Activated naive CD4-positive, alpha-beta T cell treated with anti-CD3 and anti-CD28 coated beads, Interleukin-2, amount 50 U/mL, for 24 hours (primary cell): ENCODE data around the gene SMAP2.

ENCODE experiments used
- H3K27ac Mint-ChIP-seq: one replicate; pipeline ENCODE4 v1.8.0; 2021; ENCODE audit warnings: mild to moderate bottlenecking, mixed read lengths
- H3K27me3 Mint-ChIP-seq: one replicate; pipeline ENCODE4 v1.8.0; 2021; ENCODE audit warnings: mixed read lengths
- H3K36me3 Mint-ChIP-seq: one replicate; pipeline ENCODE4 v1.8.0; 2021; ENCODE audit warnings: mixed read lengths
- H3K4me1 Mint-ChIP-seq: one replicate; pipeline ENCODE4 v1.8.0; 2021; ENCODE audit warnings: mixed read lengths
- H3K4me3 Mint-ChIP-seq: one replicate; pipeline ENCODE4 v1.8.0; 2021; ENCODE audit warnings: mild to moderate bottlenecking, mixed read lengths
- H3K9me3 Mint-ChIP-seq: one replicate; pipeline ENCODE4 v1.8.0; 2021; ENCODE audit warnings: mixed read lengths

Gene SMAP2

DNA sequence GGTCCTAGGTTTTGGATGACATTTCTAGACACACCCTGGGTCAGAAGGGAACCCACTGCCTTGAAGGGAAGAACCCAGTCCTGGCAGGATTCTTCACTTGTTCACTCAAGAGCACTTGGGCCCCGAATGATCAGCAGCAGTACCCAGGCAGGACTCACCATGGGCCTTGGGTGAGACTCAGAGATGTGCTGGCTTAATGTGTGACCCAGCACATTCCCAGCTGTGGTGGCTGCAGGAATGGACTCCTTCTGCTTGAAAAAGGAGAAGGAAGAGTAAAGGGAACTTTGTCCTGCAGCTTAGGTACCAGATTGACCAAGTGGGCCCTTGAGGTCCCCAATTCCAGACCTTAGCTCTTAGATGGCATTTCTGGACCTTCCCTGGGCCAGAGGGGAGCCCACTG is 12.3 kb upstream of the SMAP2 start:
- no peak overlapping the region for H3K27ac Mint-ChIP-seq
- H3K9me3 Mint-ChIP-seq = peaks cover 6% of the 10 kb centered on the region
- peaks cover 4% of the 10 kb centered on the region for H3K36me3 Mint-ChIP-seq
- no peak overlapping the region for H3K4me3 Mint-ChIP-seq
- H3K4me1 Mint-ChIP-seq = peaks cover 14% of the 10 kb centered on the region
- H3K27me3 Mint-ChIP-seq = no peaks in the 10 kb centered on the region

DNA sequence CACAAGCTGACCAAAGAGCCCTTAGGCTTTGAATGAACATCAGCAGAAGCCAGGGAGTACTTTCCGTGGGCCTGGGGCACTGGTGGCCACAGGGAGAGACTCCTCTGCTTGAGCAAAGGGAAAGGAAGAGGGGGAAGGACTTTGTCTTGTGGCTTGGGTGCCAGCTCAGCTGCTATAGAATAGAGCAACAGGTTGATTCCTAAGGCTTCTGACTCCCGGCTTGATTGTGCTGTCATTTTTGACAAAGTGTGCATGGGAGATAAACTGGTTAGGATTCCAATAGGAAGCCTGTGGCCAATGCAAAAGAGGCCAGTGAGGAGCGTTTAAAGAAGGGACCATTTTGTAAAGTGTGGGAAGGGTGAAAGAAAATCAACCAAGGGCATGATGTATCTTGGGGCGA is 11.9 kb upstream of the SMAP2 start:
- Mint-ChIP-seq H3K4me1 (peaks cover 14% of the 10 kb centered on the region), H3K27me3 (no peaks in the 10 kb centered on the region), H3K9me3 (peaks cover 6% of the 10 kb centered on the region), H3K4me3 (no peak overlapping the region), H3K36me3 (peaks cover 4% of the 10 kb centered on the region), H3K27ac (no peak overlapping the region)

DNA sequence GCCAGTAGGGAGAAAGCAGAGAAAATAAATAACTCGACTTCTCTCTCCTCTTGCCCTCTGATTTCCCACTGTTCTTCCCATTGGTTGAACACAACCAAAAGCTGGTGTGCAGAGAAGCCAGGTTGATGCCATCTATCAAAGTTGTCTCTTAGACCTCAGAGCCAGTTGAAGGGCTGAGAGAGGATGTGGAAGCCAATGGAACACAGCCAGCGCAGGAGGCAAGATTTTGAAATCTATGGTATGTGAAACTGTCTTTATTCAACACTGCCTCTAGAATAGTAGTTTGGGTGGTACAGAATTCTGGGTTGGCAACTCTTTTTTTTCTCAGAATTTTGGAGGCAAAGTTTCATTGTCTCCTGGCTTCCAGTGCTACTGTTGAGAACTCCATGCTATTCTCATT is 11.3 kb upstream of the SMAP2 start:
- no peaks in the 10 kb centered on the region for H3K27me3 Mint-ChIP-seq
- H3K4me1 Mint-ChIP-seq = peaks cover 14% of the 10 kb centered on the region
- peaks cover 6% of the 10 kb centered on the region for H3K9me3 Mint-ChIP-seq
- H3K27ac Mint-ChIP-seq = no peak overlapping the region
- H3K4me3 Mint-ChIP-seq = no peak overlapping the region
- H3K36me3 Mint-ChIP-seq = peaks cover 4% of the 10 kb centered on the region

DNA sequence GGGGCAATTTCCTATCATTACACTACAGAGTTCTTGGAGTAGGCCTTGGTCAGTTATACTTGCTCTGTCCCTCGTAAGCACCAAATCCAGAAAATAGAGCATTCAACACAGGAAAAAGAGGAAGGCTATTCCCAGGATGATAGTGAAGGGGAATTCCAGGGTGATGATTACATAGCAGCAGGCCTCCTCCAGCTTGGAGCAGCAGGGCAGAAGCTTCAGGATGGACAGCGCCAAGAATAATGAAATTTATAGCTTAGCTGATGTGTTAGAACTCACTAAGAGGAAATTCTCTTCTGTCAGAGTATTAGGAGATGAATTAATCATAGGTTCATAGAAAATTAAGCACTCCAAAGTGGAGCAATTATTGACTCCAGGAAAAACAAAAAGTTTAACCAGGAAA is 10.8 kb upstream of the SMAP2 start:
- H3K4me1 Mint-ChIP-seq = peaks cover 14% of the 10 kb centered on the region
- H3K4me3 Mint-ChIP-seq = no peak overlapping the region
- peaks cover 6% of the 10 kb centered on the region for H3K9me3 Mint-ChIP-seq
- H3K27ac Mint-ChIP-seq = no peak overlapping the region
- H3K27me3 Mint-ChIP-seq = no peaks in the 10 kb centered on the region
- peaks cover 4% of the 10 kb centered on the region for H3K36me3 Mint-ChIP-seq

DNA sequence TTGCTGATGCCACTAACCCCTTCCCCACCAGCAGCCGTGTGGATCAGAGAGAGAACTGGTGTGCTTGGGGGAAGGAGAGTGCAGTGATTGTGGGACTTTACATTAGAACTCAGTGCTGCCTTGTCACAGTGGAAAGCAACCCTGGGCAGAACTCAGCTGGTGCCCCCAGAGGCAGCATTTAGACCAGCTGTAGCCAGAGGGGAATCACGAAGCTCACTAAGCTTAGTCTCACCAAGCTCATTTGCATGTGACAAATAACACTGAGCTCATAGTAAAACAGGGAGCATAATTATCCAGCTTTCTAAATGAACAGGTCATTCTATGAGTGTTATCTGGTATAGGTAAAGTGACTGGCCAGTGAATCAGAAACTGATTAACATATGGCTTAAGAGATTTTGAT is 9.8 kb upstream of the SMAP2 start:
- peak overlapping the region; percentile 12 for H3K27ac Mint-ChIP-seq
- peaks cover 4% of the 10 kb centered on the region for H3K36me3 Mint-ChIP-seq
- H3K4me3 Mint-ChIP-seq = no peak overlapping the region
- peaks cover 6% of the 10 kb centered on the region for H3K9me3 Mint-ChIP-seq
- H3K4me1 Mint-ChIP-seq = peaks cover 14% of the 10 kb centered on the region
- no peaks in the 10 kb centered on the region for H3K27me3 Mint-ChIP-seq

DNA sequence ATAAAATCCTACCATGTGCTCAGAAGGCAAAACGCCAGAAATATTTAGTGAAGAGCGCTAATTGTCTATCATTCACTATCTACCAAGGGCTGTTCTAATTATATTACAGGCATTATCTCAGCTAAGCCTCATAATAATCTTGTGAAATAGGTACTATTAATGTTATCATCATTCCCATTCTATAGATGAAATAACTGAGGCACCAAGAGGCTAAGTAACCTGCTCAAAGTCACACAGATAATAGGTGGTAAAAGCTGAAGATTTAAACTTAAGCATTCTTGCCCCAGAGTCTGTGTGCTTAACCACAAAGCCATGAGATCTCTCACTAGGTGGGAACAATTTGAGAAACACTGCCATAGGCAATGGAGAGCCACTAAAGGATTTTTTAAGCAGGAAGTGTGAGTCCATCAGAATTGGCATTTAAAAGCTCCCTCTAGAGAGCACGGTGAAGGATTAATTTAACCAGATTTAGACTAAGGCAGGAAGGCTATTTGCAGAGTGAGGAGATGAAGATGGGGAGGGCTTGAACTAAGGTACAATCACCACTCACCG is 1.7 kb upstream of the SMAP2 start:
- no peaks in the 10 kb centered on the region for H3K9me3 Mint-ChIP-seq
- H3K4me1 Mint-ChIP-seq = peaks cover 35% of the 10 kb centered on the region
- no peak overlapping the region for H3K4me3 Mint-ChIP-seq
- H3K27ac Mint-ChIP-seq = peak overlapping the region; percentile 8
- no peaks in the 10 kb centered on the region for H3K27me3 Mint-ChIP-seq
- peaks cover 7% of the 10 kb centered on the region for H3K36me3 Mint-ChIP-seq

DNA sequence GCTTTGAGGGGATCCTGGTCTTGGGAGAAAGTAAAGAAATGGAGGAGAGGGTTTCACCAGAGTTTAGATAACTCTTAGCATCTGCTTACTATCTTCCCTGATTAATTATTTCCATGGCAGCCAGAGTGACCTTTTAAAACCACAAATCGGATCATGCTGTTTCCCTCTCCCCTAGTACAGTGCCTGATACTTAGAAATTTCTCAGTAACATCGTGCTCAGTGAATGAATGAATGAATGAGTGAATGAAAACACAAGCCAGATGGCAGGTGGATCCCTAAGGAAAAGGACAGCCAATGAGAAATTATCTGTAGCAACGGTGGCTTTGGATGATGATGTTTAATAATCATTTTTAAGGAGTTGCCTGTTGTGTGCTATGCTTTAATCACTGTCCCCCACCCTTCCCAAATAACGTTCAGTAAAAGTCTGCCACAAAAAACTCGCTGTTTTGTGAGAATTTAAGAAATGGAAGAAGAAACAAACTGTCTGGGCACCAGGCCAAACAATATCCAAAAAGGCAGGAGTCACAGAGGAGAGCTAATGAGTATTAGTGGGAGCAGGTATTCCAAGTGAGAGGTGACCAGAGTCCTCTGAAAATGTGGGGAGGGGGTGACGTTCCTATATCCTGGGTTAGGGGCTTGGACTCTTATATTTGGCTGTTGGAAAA is 737 bp upstream of the SMAP2 start:
- Mint-ChIP-seq H3K4me1 (peaks cover 45% of the 10 kb centered on the region), H3K36me3 (peaks cover 7% of the 10 kb centered on the region), H3K9me3 (no peaks in the 10 kb centered on the region), H3K4me3 (peak overlapping the region; percentile 83), H3K27me3 (no peaks in the 10 kb centered on the region), H3K27ac (peak overlapping the region; percentile 92)

DNA sequence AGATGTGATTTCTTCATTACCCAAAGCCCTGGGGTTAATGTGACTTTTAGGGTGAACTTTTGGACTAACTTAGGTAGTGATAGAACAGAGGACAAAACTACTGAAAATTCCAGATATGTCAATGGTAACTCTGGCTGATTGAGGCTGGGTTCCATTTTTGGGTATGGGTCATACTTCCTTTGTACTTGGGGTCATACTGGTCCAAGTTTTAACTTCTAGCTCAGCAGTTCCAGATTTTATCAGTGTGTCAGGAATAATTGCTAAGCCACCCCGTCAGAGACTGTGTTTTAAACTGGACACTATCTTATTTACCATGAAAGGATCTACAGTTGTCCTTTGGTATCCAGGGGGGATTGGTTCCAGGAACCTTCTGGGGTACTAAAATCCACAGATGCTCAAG is 4.0 kb downstream of the SMAP2 start:
- peak overlapping the region; percentile 98 for H3K4me3 Mint-ChIP-seq
- H3K27ac Mint-ChIP-seq = peak overlapping the region; percentile 84
- peaks cover 76% of the 10 kb centered on the region for H3K4me1 Mint-ChIP-seq
- no peaks in the 10 kb centered on the region for H3K27me3 Mint-ChIP-seq
- H3K9me3 Mint-ChIP-seq = no peaks in the 10 kb centered on the region
- H3K36me3 Mint-ChIP-seq = peaks cover 14% of the 10 kb centered on the region

DNA sequence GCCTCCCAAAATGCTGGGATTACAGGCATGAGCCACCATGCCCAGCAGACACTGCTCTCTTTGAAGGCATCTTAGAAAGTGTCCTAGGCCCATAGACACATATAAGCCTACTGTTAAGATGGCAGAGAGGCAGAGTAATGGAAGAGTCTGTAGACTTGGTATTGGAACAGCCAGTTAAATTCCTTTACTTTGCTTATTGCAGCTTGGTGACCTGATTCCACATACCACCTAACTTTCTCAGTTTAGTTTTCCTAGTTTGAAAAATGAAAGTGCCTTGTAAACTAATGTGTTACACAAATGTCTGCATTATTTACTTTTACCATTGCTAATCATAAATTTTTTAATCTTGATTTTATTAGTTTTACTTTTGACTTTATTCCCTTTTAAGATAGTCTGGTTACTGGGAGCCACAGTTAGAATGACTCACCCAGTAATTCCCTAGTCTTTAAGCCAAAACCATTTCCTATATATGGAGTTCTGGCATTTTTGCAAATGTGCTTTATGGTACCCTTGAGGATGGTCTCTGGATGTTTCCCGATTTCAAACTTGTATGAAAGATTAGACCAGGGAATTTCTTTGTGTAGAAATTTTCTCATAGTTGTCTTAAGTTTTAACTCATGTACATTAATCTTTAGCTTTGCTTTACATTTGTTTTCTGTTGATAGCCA is 6.4 kb downstream of the SMAP2 start:
- Mint-ChIP-seq H3K4me3 (peak overlapping the region; percentile 85), H3K27ac (peak overlapping the region; percentile 99), H3K27me3 (no peaks in the 10 kb centered on the region), H3K9me3 (no peaks in the 10 kb centered on the region), H3K36me3 (peaks cover 18% of the 10 kb centered on the region), H3K4me1 (peaks cover 90% of the 10 kb centered on the region)

DNA sequence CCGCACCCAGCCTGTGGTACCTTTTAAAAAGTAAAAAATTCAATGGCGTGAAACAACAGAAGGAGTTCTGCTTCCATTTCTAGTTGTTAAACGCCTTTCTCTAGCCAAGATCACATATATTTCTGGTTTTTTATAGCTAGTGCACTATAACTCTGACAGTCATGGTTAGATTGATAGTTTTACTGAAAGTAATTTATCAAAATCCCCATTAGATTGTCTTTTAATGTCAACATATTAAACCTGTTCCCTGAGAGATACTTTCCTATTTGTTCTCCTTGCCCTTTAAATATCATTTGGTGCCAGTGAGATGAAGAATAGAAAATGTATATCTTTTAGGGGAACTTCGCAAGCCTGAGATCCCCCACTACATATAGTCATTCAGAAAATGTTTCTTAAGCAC is 7.3 kb downstream of the SMAP2 start:
- Mint-ChIP-seq H3K27me3 (no peaks in the 10 kb centered on the region), H3K4me3 (peak overlapping the region; percentile 85), H3K27ac (peak overlapping the region; percentile 99), H3K36me3 (peaks cover 17% of the 10 kb centered on the region), H3K9me3 (no peaks in the 10 kb centered on the region), H3K4me1 (peaks cover 96% of the 10 kb centered on the region)

DNA sequence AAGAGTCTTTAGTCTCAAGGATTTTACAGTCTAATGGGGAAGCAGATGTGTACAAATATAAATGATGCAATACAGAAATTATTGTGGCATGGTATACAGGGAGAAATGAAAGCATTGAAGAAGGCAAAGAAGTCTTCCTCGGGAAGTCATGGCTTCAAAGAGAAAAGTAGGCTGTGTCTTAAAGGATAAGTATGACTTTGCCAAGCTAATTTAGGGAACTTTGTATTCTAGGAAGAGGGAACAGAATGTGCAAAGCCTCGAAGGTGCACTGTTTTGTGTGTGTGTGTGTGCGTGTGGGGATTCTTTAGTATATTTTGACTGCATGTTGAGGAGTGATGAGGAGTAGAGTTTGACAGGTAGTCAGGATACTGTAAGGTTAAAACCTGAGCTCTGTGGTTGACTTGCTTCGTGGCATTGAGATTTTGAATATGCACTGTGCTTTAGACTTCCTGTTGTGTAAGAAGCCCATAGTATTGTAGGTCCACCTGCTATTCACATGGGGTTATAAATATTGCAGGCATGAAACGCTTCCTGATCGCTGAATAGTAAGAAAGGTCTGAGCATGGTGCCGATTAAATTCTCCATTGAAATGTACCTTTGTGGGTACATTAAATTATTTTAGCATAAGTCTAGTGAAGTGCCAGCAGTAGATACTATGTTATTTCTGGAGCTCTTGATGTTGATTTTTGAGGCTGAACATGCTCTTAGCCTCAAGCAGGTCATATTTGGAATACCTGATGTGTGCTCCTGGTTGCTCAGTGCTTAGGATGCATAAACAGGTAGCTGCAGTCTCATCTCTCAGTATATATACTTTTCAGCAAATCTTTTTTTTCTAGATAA is 8.0 kb downstream of the SMAP2 start:
- peaks cover 19% of the 10 kb centered on the region for H3K36me3 Mint-ChIP-seq
- no peaks in the 10 kb centered on the region for H3K9me3 Mint-ChIP-seq
- peak overlapping the region; percentile 85 for H3K4me3 Mint-ChIP-seq
- H3K4me1 Mint-ChIP-seq = peaks cover 96% of the 10 kb centered on the region
- peak overlapping the region; percentile 99 for H3K27ac Mint-ChIP-seq
- H3K27me3 Mint-ChIP-seq = no peaks in the 10 kb centered on the region

DNA sequence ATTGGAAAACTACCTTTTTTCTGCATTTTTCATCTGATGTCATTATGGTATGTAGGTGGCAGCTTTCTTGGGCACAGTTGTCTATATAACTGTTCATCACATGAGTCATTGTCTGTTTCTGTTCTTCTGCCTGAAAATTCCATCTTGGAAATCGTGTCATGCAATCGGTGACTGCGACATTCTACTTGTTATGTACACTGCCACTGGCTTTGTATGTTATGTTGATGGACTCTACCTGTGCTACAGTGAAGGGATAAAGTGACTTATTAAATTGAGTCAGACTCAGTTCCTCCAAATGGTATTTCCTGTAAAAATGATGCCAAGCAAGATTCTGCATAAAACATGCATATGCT is 8.6 kb downstream of the SMAP2 start:
- H3K9me3 Mint-ChIP-seq = no peaks in the 10 kb centered on the region
- no peaks in the 10 kb centered on the region for H3K27me3 Mint-ChIP-seq
- H3K27ac Mint-ChIP-seq = peak overlapping the region; percentile 99
- H3K4me3 Mint-ChIP-seq = peak overlapping the region; percentile 85
- H3K4me1 Mint-ChIP-seq = peaks cover 93% of the 10 kb centered on the region
- H3K36me3 Mint-ChIP-seq = peaks cover 17% of the 10 kb centered on the region

DNA sequence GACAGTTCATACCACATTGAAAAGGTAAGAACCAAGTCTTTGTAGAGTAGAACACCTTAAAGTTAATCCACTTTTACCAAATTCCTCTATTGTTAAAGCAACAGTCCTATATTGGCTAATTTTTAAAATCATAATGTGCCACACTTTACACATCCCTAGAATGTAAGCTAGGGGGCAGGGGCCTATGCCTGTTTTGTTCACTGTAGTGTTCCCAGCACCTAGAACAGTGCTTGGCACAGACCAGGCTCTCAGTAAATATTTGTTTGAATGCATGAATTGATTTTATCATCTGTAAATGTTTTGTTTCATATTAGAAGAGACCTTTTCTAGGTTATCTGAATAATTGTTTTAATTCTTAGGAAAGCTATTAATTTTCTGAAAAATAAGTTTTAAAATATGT is 9.1 kb downstream of the SMAP2 start:
- Mint-ChIP-seq H3K9me3 (no peaks in the 10 kb centered on the region), H3K27me3 (no peaks in the 10 kb centered on the region), H3K4me1 (peaks cover 93% of the 10 kb centered on the region), H3K36me3 (peaks cover 17% of the 10 kb centered on the region), H3K27ac (peak overlapping the region; percentile 99), H3K4me3 (peak overlapping the region; percentile 91)

DNA sequence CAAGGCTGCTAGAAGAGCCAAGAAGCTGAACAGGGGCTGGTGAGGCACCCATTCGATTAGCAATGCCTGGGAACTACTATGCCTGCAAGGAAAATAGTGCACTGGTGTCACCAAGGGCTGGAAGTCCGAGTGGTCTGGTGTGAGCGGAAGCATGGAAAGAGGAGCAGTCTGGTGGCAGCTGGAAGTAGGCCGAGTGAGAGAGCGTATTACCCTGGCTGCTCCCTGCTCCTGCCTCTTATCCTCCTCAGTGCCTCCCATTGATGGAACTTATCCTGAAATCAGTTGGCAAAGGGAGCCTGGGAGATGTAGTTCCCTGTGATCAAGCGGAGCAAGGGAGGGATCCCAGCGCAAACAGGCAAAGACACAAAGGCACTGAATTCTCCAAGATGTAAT is 9.6 kb downstream of the SMAP2 start:
- Mint-ChIP-seq H3K4me1 (peaks cover 90% of the 10 kb centered on the region), H3K36me3 (peaks cover 17% of the 10 kb centered on the region), H3K4me3 (peak overlapping the region; percentile 91), H3K9me3 (no peaks in the 10 kb centered on the region), H3K27me3 (no peaks in the 10 kb centered on the region), H3K27ac (peak overlapping the region; percentile 99)

DNA sequence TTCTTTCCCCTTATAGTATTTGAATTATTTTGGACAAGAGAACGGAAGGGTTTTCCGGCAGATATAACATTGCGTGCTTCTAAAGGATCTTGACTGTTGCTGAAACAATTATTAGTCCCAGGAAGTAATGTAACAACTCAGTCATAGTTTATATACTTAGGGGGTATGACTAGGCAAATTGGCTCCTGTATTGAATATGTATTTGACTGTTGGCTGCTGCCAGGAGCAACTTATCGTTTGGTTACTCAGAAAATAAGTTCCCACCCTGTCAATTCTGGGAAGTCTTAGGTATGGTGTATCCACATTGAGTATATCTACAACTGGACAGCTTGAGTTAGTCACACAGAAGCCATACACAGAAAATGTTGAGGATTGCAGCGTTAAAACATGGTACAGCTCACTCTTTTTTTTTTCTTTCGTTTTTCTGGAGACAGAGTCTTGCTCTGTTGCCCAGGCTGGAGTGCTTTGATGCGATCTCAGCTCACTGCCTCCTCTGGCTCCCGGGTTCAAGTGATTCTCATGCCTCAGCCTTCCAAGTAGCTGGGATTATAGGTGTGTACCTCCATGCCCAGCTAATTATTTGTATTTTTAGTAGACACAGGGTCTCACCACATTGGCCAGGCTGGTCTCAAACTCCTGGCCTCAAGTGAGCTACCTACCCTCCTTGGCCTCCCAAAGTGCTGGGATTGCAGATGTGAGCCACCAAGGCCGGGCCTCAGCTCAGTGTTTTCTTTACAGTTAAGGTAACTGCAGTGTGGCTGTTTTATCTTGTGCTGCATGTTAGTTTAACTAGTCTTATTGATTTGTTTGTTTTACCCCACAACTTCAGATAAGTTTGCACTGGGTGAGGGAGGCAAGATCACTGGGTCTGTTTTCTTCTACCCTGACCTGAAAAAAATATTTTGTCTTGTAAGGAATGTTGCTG is 10.2 kb downstream of the SMAP2 start:
- no peaks in the 10 kb centered on the region for H3K27me3 Mint-ChIP-seq
- peak overlapping the region; percentile 99 for H3K27ac Mint-ChIP-seq
- H3K9me3 Mint-ChIP-seq = no peaks in the 10 kb centered on the region
- peak overlapping the region; percentile 91 for H3K4me3 Mint-ChIP-seq
- peaks cover 89% of the 10 kb centered on the region for H3K4me1 Mint-ChIP-seq
- H3K36me3 Mint-ChIP-seq = peaks cover 15% of the 10 kb centered on the region
